CD14-positive monocyte (primary cell): ENCODE measurements around the gene LAGE3. TPM values are rescaled to one million over a fixed set of nuclear protein-coding genes. Genes with fewer than 3 reads are reported as not detected.
A peak's percentile ranks its signal among the peaks of the same experiment; 100 is the strongest.

Experiments used
- DNase-seq, 3 donors: peaks; one replicate each; pipeline ENCODE4 v3.0.0-alpha.2; 2011 to 2022
- H2AFZ ChIP-seq: 2 replicates; pipeline ENCODE4 v1.6.0; 2012; ENCODE audit warnings: mild to moderate bottlenecking, low read depth, low read length, inconsistent platforms; ENCODE audit not compliant: insufficient read depth, poor library complexity, severe bottlenecking
- H3K27ac ChIP-seq, 2 donors: 1 replicate in 1 of 2; 2 replicates in 1 of 2; pipeline ENCODE4 v1.5.1; 2012 to 2013; ENCODE audit warnings: low read length in 2 of 2, control low read depth in 1 of 2, inconsistent platforms in 1 of 2, low read depth in 1 of 2, mild to moderate bottlenecking in 1 of 2
- H3K27me3 ChIP-seq, 2 donors: one replicate each; pipeline versions ENCODE4 v1.6.0 to v1.6.1; 2011 to 2013; ENCODE audit warnings: low read length in 2 of 2; ENCODE audit not compliant: control insufficient read depth in 2 of 2, insufficient read depth in 2 of 2
- H3K36me3 ChIP-seq, 2 donors: replicated peaks in 1 of 2; 1 replicate in 1 of 2; 2 replicates in 1 of 2; pipeline versions ENCODE4 v1.5.1 to v1.6.1; 2012 to 2013; ENCODE audit warnings: low read length in 2 of 2, control low read depth in 1 of 2, inconsistent platforms in 1 of 2, mild to moderate bottlenecking in 1 of 2; ENCODE audit not compliant: insufficient read depth in 2 of 2, control insufficient read depth in 1 of 2
- H3K4me1 ChIP-seq, 2 donors: 1 replicate in 1 of 2; 2 replicates in 1 of 2; pipeline versions ENCODE4 v1.5.1 to v1.6.1; 2012 to 2013; ENCODE audit warnings: low read length in 2 of 2, control low read depth in 1 of 2, inconsistent platforms in 1 of 2, mild to moderate bottlenecking in 1 of 2, moderate library complexity in 1 of 2; ENCODE audit not compliant: insufficient read depth in 2 of 2, control insufficient read depth in 1 of 2
- H3K4me2 ChIP-seq: replicated peaks from 2 replicates; pipeline ENCODE3; 2012; ENCODE audit warnings: low read length, moderate library complexity, mild to moderate bottlenecking; ENCODE audit not compliant: poor library complexity, severe bottlenecking; ENCODE audit errors: extremely low read depth
- H3K4me3 ChIP-seq, 3 experiments: fragments of 200-600 bp in 1 of 3; sonication (generic) in 1 of 3; replicated peaks in 1 of 3; 1 replicate in 2 of 3; 2 replicates in 1 of 3; pipeline ENCODE4 v1.5.1; 2011 to 2013; ENCODE audit warnings: low read length in 3 of 3, mild to moderate bottlenecking in 3 of 3, control low read depth in 2 of 3, low read depth in 2 of 3, inconsistent platforms in 1 of 3, moderate library complexity in 1 of 3
- H3K79me2 ChIP-seq: 2 replicates; pipeline ENCODE4 v1.6.0; 2012; ENCODE audit warnings: mild to moderate bottlenecking, control low read depth, inconsistent platforms, low read length, moderate library complexity; ENCODE audit not compliant: insufficient read depth
- H3K9ac ChIP-seq: 2 replicates; pipeline ENCODE4 v1.6.0; 2017; ENCODE audit warnings: low read length, mild to moderate bottlenecking; ENCODE audit not compliant: insufficient read depth, poor library complexity, severe bottlenecking
- H3K9me3 ChIP-seq, 2 donors: replicated peaks in 1 of 2; 1 replicate in 1 of 2; 2 replicates in 1 of 2; pipeline versions ENCODE4 v1.5.1 to v1.6.1; 2012 to 2013; ENCODE audit warnings: low read length in 2 of 2, control low read depth in 1 of 2; ENCODE audit not compliant: control insufficient read depth in 1 of 2, insufficient read depth in 1 of 2
- H4K20me1 ChIP-seq: 2 replicates; pipeline ENCODE4 v1.6.0; 2012; ENCODE audit warnings: mild to moderate bottlenecking, low read length, control low read depth, moderate library complexity; ENCODE audit not compliant: insufficient read depth
- H3K27ac Mint-ChIP-seq, 7 donors: one replicate each; pipeline ENCODE4 v1.8.0; 2020; ENCODE audit warnings: mild to moderate bottlenecking in 7 of 7, mixed read lengths in 7 of 7, moderate library complexity in 6 of 7, inconsistent platforms in 2 of 7
- H3K27me3 Mint-ChIP-seq, 3 donors: one replicate each; pipeline ENCODE4 v1.8.0; 2021 to 2022; ENCODE audit warnings: low read depth in 3 of 3, mild to moderate bottlenecking in 3 of 3, mixed read lengths in 3 of 3, moderate library complexity in 3 of 3, inconsistent platforms in 1 of 3
- H3K36me3 Mint-ChIP-seq, 2 donors: one replicate each; pipeline ENCODE4 v1.8.0; 2020; ENCODE audit warnings: mixed read lengths in 2 of 2, inconsistent platforms in 1 of 2, mild to moderate bottlenecking in 1 of 2
- H3K4me1 Mint-ChIP-seq: one replicate; pipeline ENCODE4 v1.8.0; 2020; ENCODE audit warnings: mild to moderate bottlenecking, mixed read lengths
- H3K4me3 Mint-ChIP-seq, 2 donors: one replicate each; pipeline ENCODE4 v1.8.0; 2020; ENCODE audit warnings: mild to moderate bottlenecking in 2 of 2, mixed read lengths in 2 of 2, moderate library complexity in 1 of 2
- H3K9me3 Mint-ChIP-seq, 7 donors: one replicate each; pipeline ENCODE4 v1.8.0; 2020 to 2022; ENCODE audit warnings: mixed read lengths in 7 of 7, mild to moderate bottlenecking in 6 of 7, moderate library complexity in 6 of 7, inconsistent platforms in 2 of 7
- CTCF ChIP-seq: fragments of 200-600 bp; IDR thresholded peaks from one replicate; pipeline ENCODE4 v1.8.0; 2022; ENCODE audit warnings: antibody characterized with exemption, mild to moderate bottlenecking
- WGBS: methylation state at CpG from one replicate; pipeline ENCODE4 v1.1.5; 2013; ENCODE audit warnings: missing lambda C conversion rate; ENCODE audit not compliant: insufficient coverage; 5-methylcytosine and 5-hydroxymethylcytosine counted together
- intact Hi-C, 2 donors: fragments of 100-400 bp; cut with micrococcal nuclease; formaldehyde crosslinking; loops; one replicate each; pipeline versions ENCODE4 v1.15.0 to v1.15.1; 2023
- polyA plus RNA-seq, 3 donors: library from polyadenylated mRNA; depleted of rRNA in 1 of 3; unstranded in 2 of 3; stranded (reverse) in 1 of 3; fragments of 300-500 nt in 2 of 3; fragments of >200 nt in 1 of 3; fragmentation: Illumina TruSeq in 2 of 3; gene quantifications; 1 replicate in 2 of 3; 2 replicates in 1 of 3; pipeline ENCODE4 v1.2.3, GENCODE V29; 2012 to 2021

Gene LAGE3
- polyA plus RNA-seq, 3 donors: 12.4 to 30.9 (median 18.6) TPM

GRCh38 chrX:154430916-154431315 lies 48.2 kb downstream of the LAGE3 start:
- H3K27me3 ChIP-seq: no peaks in the 10 kb centered on the region
- H3K4me1 ChIP-seq: peaks cover 47 to 55% of the 10 kb centered on the region in 2 donors
- peaks cover 0 to 11% (median 2%) of the 10 kb centered on the region in 3 donors for H3K27me3 Mint-ChIP-seq
- peak overlapping the region; percentile 90 to 99 (median 95) for H3K27ac Mint-ChIP-seq
- H3K27ac ChIP-seq: peak overlapping the region; percentile 78 to 92
- peak overlapping the region; percentile 55 for H3K9ac ChIP-seq
- peak; percentile 49 to 89 (median 60) for DNase-seq
- peak overlapping the region in 2 of 3 experiments; percentile 24 to 87 for H3K4me3 ChIP-seq
- peaks cover 43% of the 10 kb centered on the region for H3K79me2 ChIP-seq
- H3K36me3 Mint-ChIP-seq: peaks cover 33 to 37% of the 10 kb centered on the region in 2 donors
- TF ChIP-seq CTCF: no peak
- H3K36me3 ChIP-seq: peaks cover 35 to 39% of the 10 kb centered on the region in 2 donors
- intact Hi-C loops: no loop called here
- H3K4me2 ChIP-seq: peak overlapping the region; percentile 82
- H3K4me1 Mint-ChIP-seq: peaks cover 45% of the 10 kb centered on the region
- peak overlapping the region; percentile 74 to 91 for H3K4me3 Mint-ChIP-seq
- no peaks in the 10 kb centered on the region for H3K9me3 ChIP-seq
- peaks cover 0 to 22% (median 5%) of the 10 kb centered on the region in 7 donors for H3K9me3 Mint-ChIP-seq
- no peak overlapping the region for H2AFZ ChIP-seq
- H4K20me1 ChIP-seq: no peaks in the 10 kb centered on the region
- 0% methylated on average over 4 of the region's 7 CpGs for WGBS

- peaks cover 43% of the 10 kb centered on the region for H3K79me2 ChIP-seq
- Mint-ChIP-seq H3K4me1 (peaks cover 42% of the 10 kb centered on the region), H3K36me3 (peaks cover 29 to 33% of the 10 kb centered on the region in 2 donors), H3K27me3 (peaks cover 0 to 7% (median 2%) of the 10 kb centered on the region in 3 donors), H3K4me3 (peak overlapping the region; percentile 74 to 91), H3K9me3 (peaks cover 0 to 22% (median 5%) of the 10 kb centered on the region in 7 donors), H3K27ac (peak overlapping the region; percentile 90 to 99 (median 95))
- peak overlapping the region; percentile 55 for H3K9ac ChIP-seq
- no peaks in the 10 kb centered on the region for H3K27me3 ChIP-seq
- H3K9me3 ChIP-seq: no peaks in the 10 kb centered on the region
- no peaks in the 10 kb centered on the region for H4K20me1 ChIP-seq
- H3K4me3 ChIP-seq: peak overlapping the region in 2 of 3 experiments; percentile 24 to 87
- peaks cover 31 to 34% of the 10 kb centered on the region in 2 donors for H3K36me3 ChIP-seq
- H3K4me1 ChIP-seq: peaks cover 47 to 53% of the 10 kb centered on the region in 2 donors
- DNase-seq: peak; percentile 21 to 51 (median 32)
- no peak for TF ChIP-seq CTCF
- WGBS: 19% methylated on average over 5 of the region's 6 CpGs
- peak overlapping the region; percentile 82 for H3K4me2 ChIP-seq
- H2AFZ ChIP-seq: no peak overlapping the region
- intact Hi-C loops: no loop called here
- peak overlapping the region; percentile 78 to 92 for H3K27ac ChIP-seq
Observed at GRCh38 chrX:154430479-154430878, 48.6 kb downstream of the LAGE3 start.
